ENCODE results near the gene PCMT1.

Gene PCMT1

GRCh38 chr6:149749594-149750135, at the start of gene PCMT1:
TSS of gene PCMT1 (plus strand) at chr6:149749741. CDS start at chr6:149749902, 161 bp downstream.
- Histone ChIP-seq H3K27ac (peak within 1 kb of the TSS; percentile 71), H3K4me3 (ENCODE audit: low read depth, low read length) (peak within 1 kb of the TSS; percentile 93), H3K36me3 (ENCODE audit: control insufficient read depth, insufficient read depth, low read length) (no peaks in the 10 kb centered on the region), H3K4me2 (ENCODE audit: low read length) (peak within 1 kb of the TSS; percentile 98), H3K9ac (peak within 1 kb of the TSS; percentile 25), H2AFZ (peak within 1 kb of the TSS; percentile 93), H3K9me3 (ENCODE audit: control insufficient read depth, low read length) (no peaks in the 10 kb centered on the region), H3K79me2 (peaks cover 31% of the 10 kb centered on the region), H3K4me1 (peaks cover 5% of the 10 kb centered on the region), H3K27me3 (ENCODE audit: control insufficient read depth, insufficient read depth, low read length) (no peaks in the 10 kb centered on the region)
- TF ChIP-seq CTCF (IDR thresholded peaks at IDR 0.05), result no peak

DNA sequence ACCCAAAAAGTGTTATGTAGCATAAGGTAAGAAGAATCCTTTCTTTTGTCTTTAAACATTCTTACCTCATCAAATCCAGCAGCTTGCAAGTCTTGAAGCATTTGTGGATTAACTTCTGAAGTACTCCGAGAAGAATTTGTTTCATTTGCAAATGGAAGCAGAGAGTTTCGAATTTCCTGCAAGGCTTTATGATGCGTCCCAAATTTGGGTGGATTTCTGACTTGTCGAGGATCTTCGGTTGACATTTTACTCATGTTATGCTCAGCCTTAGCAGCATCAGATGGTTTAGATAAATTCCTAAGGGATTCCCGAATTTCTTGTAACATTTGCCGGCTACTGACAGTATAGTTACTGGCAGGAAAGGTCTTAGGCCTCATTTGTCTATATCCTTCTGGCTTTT, 47.8 kb upstream of the PCMT1 start:
- Histone ChIP-seq H3K27ac (no peak overlapping the region), H3K9ac (no peak overlapping the region)

DNA sequence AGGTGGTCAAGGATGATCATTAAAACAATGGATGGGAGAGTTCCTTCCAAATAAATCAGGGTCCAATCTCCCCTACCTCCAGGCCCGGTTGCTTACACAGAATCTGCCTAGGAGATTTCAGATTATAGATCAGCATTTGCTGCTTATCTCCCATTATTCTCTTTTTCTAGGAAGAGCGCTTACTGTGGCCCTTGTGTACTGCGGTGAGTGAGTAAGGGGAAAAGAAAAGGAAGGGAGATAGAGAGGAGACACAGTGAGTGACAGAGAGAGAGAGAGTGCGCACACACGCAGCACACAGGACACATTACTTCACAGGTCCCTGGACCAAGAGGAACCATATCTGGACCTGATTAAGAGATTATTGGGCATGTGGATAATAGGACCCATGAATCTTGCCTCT, 37.8 kb upstream of the PCMT1 start:
- Histone ChIP-seq H3K27ac (no peak overlapping the region), H3K9me3 (ENCODE audit: control insufficient read depth, low read length) (no peaks in the 10 kb centered on the region), H3K4me2 (ENCODE audit: low read length) (no peak overlapping the region), H3K79me2 (peaks cover 68% of the 10 kb centered on the region), H3K4me1 (peaks cover 13% of the 10 kb centered on the region), H3K9ac (no peak overlapping the region), H3K36me3 (ENCODE audit: control insufficient read depth, insufficient read depth, low read length) (no peaks in the 10 kb centered on the region), H3K27me3 (ENCODE audit: control insufficient read depth, insufficient read depth, low read length) (no peaks in the 10 kb centered on the region), H2AFZ (no peak overlapping the region), H3K4me3 (ENCODE audit: low read depth, low read length) (no peak overlapping the region)
- TF ChIP-seq CTCF (IDR thresholded peaks at IDR 0.05), result no peak

More for the DNA sequence above, 47.8 kb upstream of the PCMT1 start:
- Histone ChIP-seq H3K27me3 (ENCODE audit: control insufficient read depth, insufficient read depth, low read length) (no peaks in the 10 kb centered on the region), H3K4me1 (no peaks in the 10 kb centered on the region), H2AFZ (no peak overlapping the region), H3K9me3 (ENCODE audit: control insufficient read depth, low read length) (no peaks in the 10 kb centered on the region), H3K79me2 (peaks cover 55% of the 10 kb centered on the region), H3K36me3 (ENCODE audit: control insufficient read depth, insufficient read depth, low read length) (no peaks in the 10 kb centered on the region), H3K4me2 (ENCODE audit: low read length) (no peak overlapping the region), H3K4me3 (ENCODE audit: low read depth, low read length) (no peak overlapping the region)
- TF ChIP-seq CTCF (IDR thresholded peaks at IDR 0.05), result no peak

DNA sequence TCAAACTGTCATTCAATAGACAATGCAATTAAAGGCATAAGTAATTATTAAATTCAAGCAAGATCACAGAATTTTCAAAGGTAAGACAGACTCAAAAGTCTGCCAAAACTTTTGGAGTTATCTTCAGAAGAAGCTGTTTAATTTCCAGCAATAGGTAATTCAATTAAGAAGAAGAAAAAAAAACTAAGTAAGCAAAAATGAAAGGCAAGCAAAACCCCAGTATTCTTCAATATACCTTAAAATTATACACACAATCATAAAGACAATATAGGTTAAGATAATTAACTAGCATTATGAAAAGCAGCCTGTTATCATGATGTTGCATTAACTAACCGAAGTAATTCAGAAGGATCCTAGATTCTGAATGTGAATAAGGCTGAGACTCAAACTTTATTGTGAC, 35.1 kb upstream of the PCMT1 start:
- Histone ChIP-seq H3K9ac (no peak overlapping the region), H3K79me2 (peaks cover 51% of the 10 kb centered on the region), H3K27ac (no peak overlapping the region), H3K4me2 (ENCODE audit: low read length) (no peak overlapping the region), H3K4me1 (no peaks in the 10 kb centered on the region), H3K4me3 (ENCODE audit: low read depth, low read length) (no peak overlapping the region), H3K36me3 (ENCODE audit: control insufficient read depth, insufficient read depth, low read length) (no peaks in the 10 kb centered on the region), H3K9me3 (ENCODE audit: control insufficient read depth, low read length) (no peaks in the 10 kb centered on the region), H2AFZ (no peak overlapping the region), H3K27me3 (ENCODE audit: control insufficient read depth, insufficient read depth, low read length) (no peaks in the 10 kb centered on the region)
- no peak for TF ChIP-seq CTCF (IDR thresholded peaks at IDR 0.05)

Measured in parathyroid adenoma (tissue), 2 donors.